CD14-positive monocyte (primary cell): ENCODE data around the gene RNASE13. TPM values are rescaled to one million over a fixed set of nuclear protein-coding genes. Genes with fewer than 3 reads are reported as not detected.
A peak's percentile ranks its signal among the peaks of the same experiment; 100 is the strongest.

Experiments used
- DNase-seq, 3 donors: peaks; one replicate each; pipeline ENCODE4 v3.0.0-alpha.2; 2011 to 2022
- H2AFZ ChIP-seq: 2 replicates; pipeline ENCODE4 v1.6.0; 2012; ENCODE audit warnings: mild to moderate bottlenecking, low read depth, low read length, inconsistent platforms; ENCODE audit not compliant: insufficient read depth, poor library complexity, severe bottlenecking
- H3K27ac ChIP-seq, 2 donors: 1 replicate in 1 of 2; 2 replicates in 1 of 2; pipeline ENCODE4 v1.5.1; 2012 to 2013; ENCODE audit warnings: low read length in 2 of 2, control low read depth in 1 of 2, inconsistent platforms in 1 of 2, low read depth in 1 of 2, mild to moderate bottlenecking in 1 of 2
- H3K27me3 ChIP-seq, 2 donors: one replicate each; pipeline versions ENCODE4 v1.6.0 to v1.6.1; 2011 to 2013; ENCODE audit warnings: low read length in 2 of 2; ENCODE audit not compliant: control insufficient read depth in 2 of 2, insufficient read depth in 2 of 2
- H3K36me3 ChIP-seq, 2 donors: replicated peaks in 1 of 2; 1 replicate in 1 of 2; 2 replicates in 1 of 2; pipeline versions ENCODE4 v1.5.1 to v1.6.1; 2012 to 2013; ENCODE audit warnings: low read length in 2 of 2, control low read depth in 1 of 2, inconsistent platforms in 1 of 2, mild to moderate bottlenecking in 1 of 2; ENCODE audit not compliant: insufficient read depth in 2 of 2, control insufficient read depth in 1 of 2
- H3K4me1 ChIP-seq, 2 donors: 1 replicate in 1 of 2; 2 replicates in 1 of 2; pipeline versions ENCODE4 v1.5.1 to v1.6.1; 2012 to 2013; ENCODE audit warnings: low read length in 2 of 2, control low read depth in 1 of 2, inconsistent platforms in 1 of 2, mild to moderate bottlenecking in 1 of 2, moderate library complexity in 1 of 2; ENCODE audit not compliant: insufficient read depth in 2 of 2, control insufficient read depth in 1 of 2
- H3K4me2 ChIP-seq: replicated peaks from 2 replicates; pipeline ENCODE3; 2012; ENCODE audit warnings: low read length, moderate library complexity, mild to moderate bottlenecking; ENCODE audit not compliant: poor library complexity, severe bottlenecking; ENCODE audit errors: extremely low read depth
- H3K4me3 ChIP-seq, 3 experiments: fragments of 200-600 bp in 1 of 3; sonication (generic) in 1 of 3; replicated peaks in 1 of 3; 1 replicate in 2 of 3; 2 replicates in 1 of 3; pipeline ENCODE4 v1.5.1; 2011 to 2013; ENCODE audit warnings: low read length in 3 of 3, mild to moderate bottlenecking in 3 of 3, control low read depth in 2 of 3, low read depth in 2 of 3, inconsistent platforms in 1 of 3, moderate library complexity in 1 of 3
- H3K79me2 ChIP-seq: 2 replicates; pipeline ENCODE4 v1.6.0; 2012; ENCODE audit warnings: mild to moderate bottlenecking, control low read depth, inconsistent platforms, low read length, moderate library complexity; ENCODE audit not compliant: insufficient read depth
- H3K9ac ChIP-seq: 2 replicates; pipeline ENCODE4 v1.6.0; 2017; ENCODE audit warnings: low read length, mild to moderate bottlenecking; ENCODE audit not compliant: insufficient read depth, poor library complexity, severe bottlenecking
- H3K9me3 ChIP-seq, 2 donors: replicated peaks in 1 of 2; 1 replicate in 1 of 2; 2 replicates in 1 of 2; pipeline versions ENCODE4 v1.5.1 to v1.6.1; 2012 to 2013; ENCODE audit warnings: low read length in 2 of 2, control low read depth in 1 of 2; ENCODE audit not compliant: control insufficient read depth in 1 of 2, insufficient read depth in 1 of 2
- H4K20me1 ChIP-seq: 2 replicates; pipeline ENCODE4 v1.6.0; 2012; ENCODE audit warnings: mild to moderate bottlenecking, low read length, control low read depth, moderate library complexity; ENCODE audit not compliant: insufficient read depth
- H3K27ac Mint-ChIP-seq, 7 donors: one replicate each; pipeline ENCODE4 v1.8.0; 2020; ENCODE audit warnings: mild to moderate bottlenecking in 7 of 7, mixed read lengths in 7 of 7, moderate library complexity in 6 of 7, inconsistent platforms in 2 of 7
- H3K27me3 Mint-ChIP-seq, 3 donors: one replicate each; pipeline ENCODE4 v1.8.0; 2021 to 2022; ENCODE audit warnings: low read depth in 3 of 3, mild to moderate bottlenecking in 3 of 3, mixed read lengths in 3 of 3, moderate library complexity in 3 of 3, inconsistent platforms in 1 of 3
- H3K36me3 Mint-ChIP-seq, 2 donors: one replicate each; pipeline ENCODE4 v1.8.0; 2020; ENCODE audit warnings: mixed read lengths in 2 of 2, inconsistent platforms in 1 of 2, mild to moderate bottlenecking in 1 of 2
- H3K4me1 Mint-ChIP-seq: one replicate; pipeline ENCODE4 v1.8.0; 2020; ENCODE audit warnings: mild to moderate bottlenecking, mixed read lengths
- H3K4me3 Mint-ChIP-seq, 2 donors: one replicate each; pipeline ENCODE4 v1.8.0; 2020; ENCODE audit warnings: mild to moderate bottlenecking in 2 of 2, mixed read lengths in 2 of 2, moderate library complexity in 1 of 2
- H3K9me3 Mint-ChIP-seq, 7 donors: one replicate each; pipeline ENCODE4 v1.8.0; 2020 to 2022; ENCODE audit warnings: mixed read lengths in 7 of 7, mild to moderate bottlenecking in 6 of 7, moderate library complexity in 6 of 7, inconsistent platforms in 2 of 7
- WGBS: methylation state at CpG from one replicate; pipeline ENCODE4 v1.1.5; 2013; ENCODE audit warnings: missing lambda C conversion rate; ENCODE audit not compliant: insufficient coverage; 5-methylcytosine and 5-hydroxymethylcytosine counted together
- intact Hi-C, 2 donors: fragments of 100-400 bp; cut with micrococcal nuclease; formaldehyde crosslinking; loops; one replicate each; pipeline versions ENCODE4 v1.15.0 to v1.15.1; 2023
- polyA plus RNA-seq, 3 donors: library from polyadenylated mRNA; depleted of rRNA in 1 of 3; unstranded in 2 of 3; stranded (reverse) in 1 of 3; fragments of 300-500 nt in 2 of 3; fragments of >200 nt in 1 of 3; fragmentation: Illumina TruSeq in 2 of 3; gene quantifications; 1 replicate in 2 of 3; 2 replicates in 1 of 3; pipeline ENCODE4 v1.2.3, GENCODE V29; 2012 to 2021
- TF ChIP-seq, protein P1 (sequence below): fragments of 200-600 bp; IDR thresholded peaks from one replicate; pipeline ENCODE4 v1.8.0; 2022; ENCODE audit warnings: antibody characterized with exemption, mild to moderate bottlenecking

RNASE13 gene
- polyA plus RNA-seq, 3 donors, result 0.39 TPM; not detected in 2

DNA sequence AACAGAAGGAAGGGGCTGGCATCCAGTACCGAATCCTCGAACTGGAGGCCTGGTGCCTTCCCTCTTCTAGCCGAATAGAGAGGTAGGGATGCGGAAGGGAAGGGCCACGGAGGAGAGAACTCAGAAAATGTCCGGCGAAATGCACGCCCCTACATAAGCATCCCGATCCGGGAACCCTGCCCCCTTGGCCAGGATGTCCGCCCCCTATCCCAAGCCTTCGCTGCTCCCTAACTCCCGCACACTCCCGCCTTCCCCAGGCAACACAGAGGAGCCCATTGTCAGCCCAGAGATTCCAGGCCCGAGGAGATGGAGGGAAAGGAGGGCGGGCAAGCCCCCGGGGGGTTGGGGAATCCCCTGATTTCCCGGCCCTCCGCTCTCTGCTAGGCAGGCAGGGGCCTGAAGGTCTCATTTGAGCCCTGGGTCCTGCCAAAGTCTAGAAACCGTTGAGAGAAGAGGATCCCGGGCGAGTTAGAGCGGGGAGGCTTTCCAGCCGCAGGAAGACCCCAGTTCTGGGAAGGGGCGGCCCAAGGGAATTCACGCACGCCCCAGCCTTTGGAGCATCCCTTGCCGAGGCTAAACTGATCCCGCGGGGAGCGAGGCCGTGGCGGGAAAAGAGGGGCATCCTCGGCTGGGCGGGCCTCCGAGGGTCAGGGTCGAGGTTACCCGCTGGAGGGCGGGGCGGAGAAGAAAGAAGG is 34.9 kb upstream of the RNASE13 start:
- Histone ChIP-seq H3K27me3 (peaks cover 0 to 11% of the 10 kb centered on the region in 2 donors), H3K36me3 (peaks cover 12 to 20% of the 10 kb centered on the region in 2 donors)
- H3K4me3 Mint-ChIP-seq, result peak overlapping the region; percentile 90 to 91

More for the DNA sequence above, 34.9 kb upstream of the RNASE13 start:
- peak overlapping the region; percentile 86 for H3K9ac ChIP-seq
- Mint-ChIP-seq H3K4me1 (peaks cover 46% of the 10 kb centered on the region), H3K27me3 (peaks cover 16 to 21% (median 19%) of the 10 kb centered on the region in 3 donors), H3K36me3 (peaks cover 14 to 15% of the 10 kb centered on the region in 2 donors), H3K27ac (peak overlapping the region; percentile 73 to 97 (median 89)), H3K9me3 (peaks cover 0 to 3% (median 0%) of the 10 kb centered on the region in 7 donors)
- 0% methylated on average over 33 of the region's 40 CpGs for WGBS
- TF ChIP-seq, protein P1, sequence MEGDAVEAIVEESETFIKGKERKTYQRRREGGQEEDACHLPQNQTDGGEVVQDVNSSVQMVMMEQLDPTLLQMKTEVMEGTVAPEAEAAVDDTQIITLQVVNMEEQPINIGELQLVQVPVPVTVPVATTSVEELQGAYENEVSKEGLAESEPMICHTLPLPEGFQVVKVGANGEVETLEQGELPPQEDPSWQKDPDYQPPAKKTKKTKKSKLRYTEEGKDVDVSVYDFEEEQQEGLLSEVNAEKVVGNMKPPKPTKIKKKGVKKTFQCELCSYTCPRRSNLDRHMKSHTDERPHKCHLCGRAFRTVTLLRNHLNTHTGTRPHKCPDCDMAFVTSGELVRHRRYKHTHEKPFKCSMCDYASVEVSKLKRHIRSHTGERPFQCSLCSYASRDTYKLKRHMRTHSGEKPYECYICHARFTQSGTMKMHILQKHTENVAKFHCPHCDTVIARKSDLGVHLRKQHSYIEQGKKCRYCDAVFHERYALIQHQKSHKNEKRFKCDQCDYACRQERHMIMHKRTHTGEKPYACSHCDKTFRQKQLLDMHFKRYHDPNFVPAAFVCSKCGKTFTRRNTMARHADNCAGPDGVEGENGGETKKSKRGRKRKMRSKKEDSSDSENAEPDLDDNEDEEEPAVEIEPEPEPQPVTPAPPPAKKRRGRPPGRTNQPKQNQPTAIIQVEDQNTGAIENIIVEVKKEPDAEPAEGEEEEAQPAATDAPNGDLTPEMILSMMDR, result no peak
- H2AFZ ChIP-seq, result peak overlapping the region; percentile 83
- DNase-seq, result peak in 2 of 3 donors; percentile 29 to 30
- no peaks in the 10 kb centered on the region for H3K9me3 ChIP-seq
- H3K79me2 ChIP-seq, result peaks cover 36% of the 10 kb centered on the region
- peaks cover 6% of the 10 kb centered on the region for H4K20me1 ChIP-seq
- intact Hi-C loops, result loop anchor here (2.0 to 10.0 kb wide), 4 partner anchors 17 to 55 kb away; partner anchors contain the start of gene TMEM253 (in 1 of the 2)
- H3K4me3 ChIP-seq, result peak overlapping the region; percentile 30 to 95 (median 53)
- peak overlapping the region; percentile 82 for H3K4me2 ChIP-seq
- H3K27ac ChIP-seq, result peak overlapping the region; percentile 14 to 94
- H3K4me1 ChIP-seq, result peaks cover 40 to 45% of the 10 kb centered on the region in 2 donors
